GM12878 (cell line): ENCODE measurements around the gene ALG12.

Source experiments
- ATF7 ChIP-seq: fragments of 450-650 bp; IDR thresholded peaks from 2 replicates; pipeline ENCODE4 v1.6.1; 2016; ENCODE audit warnings: low read depth, mild to moderate bottlenecking
- CBFB ChIP-seq: IDR thresholded peaks from 2 replicates; pipeline ENCODE4 v1.6.1; 2016; ENCODE audit warnings: antibody characterized with exemption, low read depth
- CBX5 ChIP-seq: sonication (generic); IDR thresholded peaks from 2 replicates; pipeline ENCODE4 v1.6.1; 2016; ENCODE audit warnings: low read depth, moderate library complexity, mild to moderate bottlenecking, inconsistent platforms
- CTCF ChIP-seq, 3 experiments: IDR thresholded peaks in 2 of 3; conservative IDR thresholded peaks in 1 of 3; 2 replicates each; pipeline ENCODE4 v1.5.1; 2011; ENCODE audit warnings: low read depth in 3 of 3, low read length in 3 of 3, mild to moderate bottlenecking in 3 of 3, control low read depth in 2 of 3, moderate library complexity in 2 of 3, inconsistent platforms in 1 of 3, mixed read lengths in 1 of 3; ENCODE audit not compliant: control insufficient read depth in 2 of 3, insufficient read depth in 1 of 3; ENCODE audit errors: extremely low read depth in 1 of 3
- EZH2 ChIP-seq: IDR thresholded peaks from 2 replicates; pipeline ENCODE4 v1.6.1; 2012; ENCODE audit warnings: low read depth, mild to moderate bottlenecking, control low read depth, inconsistent platforms, low read length, borderline replicate concordance; ENCODE audit not compliant: control insufficient read depth
- LARP7 ChIP-seq: fragments of 450-650 bp; IDR thresholded peaks from 2 replicates; pipeline ENCODE4 v1.6.1; 2017; ENCODE audit warnings: mild to moderate bottlenecking
- POLR2A ChIP-seq: IDR thresholded peaks from 2 replicates; pipeline ENCODE4 v1.6.1; 2011; ENCODE audit warnings: low read depth, mild to moderate bottlenecking, low read length
- POLR2AphosphoS5 ChIP-seq: IDR thresholded peaks from 2 replicates; pipeline ENCODE4 v1.6.1; 2011; ENCODE audit warnings: mild to moderate bottlenecking, low read length, inconsistent platforms
- SMC3 ChIP-seq: IDR thresholded peaks from 2 replicates; pipeline ENCODE4 v1.6.1; 2011; ENCODE audit warnings: low read length, improper control_type of control experiment, borderline replicate concordance
- SP1 ChIP-seq: IDR thresholded peaks from one replicate; pipeline ENCODE4 v1.6.1; 2011; ENCODE audit warnings: low read depth, low read length
- ZNF274 ChIP-seq: IDR thresholded peaks from one replicate; pipeline ENCODE4 v1.8.0; 2011; ENCODE audit not compliant: insufficient read length, insufficient read depth
- ZNF384 ChIP-seq: IDR thresholded peaks from 2 replicates; pipeline ENCODE4 v1.6.1; 2012; ENCODE audit warnings: low read depth, mild to moderate bottlenecking, low read length, improper control_type of control experiment, borderline replicate concordance
- ZNF592 ChIP-seq: fragments of 450-650 bp; IDR thresholded peaks from 2 replicates; pipeline ENCODE4 v1.6.1; 2017; ENCODE audit warnings: mild to moderate bottlenecking, moderate library complexity

- TF ChIP-seq ZNF384, result no peak
- TF ChIP-seq CTCF (IDR thresholded peaks at IDR 0.05 in 2 of 3, conservative IDR thresholded peaks at IDR 0.05 in 1 of 3; ENCODE audit: control insufficient read depth in 2 of 3, extremely low read depth in 1 of 3, insufficient read depth in 1 of 3, low read depth in 3 of 3, low read length in 3 of 3), result no peak
- no peak for TF ChIP-seq POLR2A
- no peak for TF ChIP-seq ATF7
- TF ChIP-seq ZNF274, result no peak
- TF ChIP-seq POLR2AphosphoS5, result no peak
- no peak for TF ChIP-seq SP1
- no peak for TF ChIP-seq EZH2
- no peak for TF ChIP-seq LARP7
- no peak for TF ChIP-seq SMC3
- no peak for TF ChIP-seq CBFB
- TF ChIP-seq ZNF592, result no peak
- no peak for TF ChIP-seq CBX5
Measured at GRCh38 chr22:49911881-49912625, 6.2 kb downstream of the ALG12 start.
